Karpas-422 (cell line): ENCODE data around the gene BICRAL. TPM values are rescaled to one million over a fixed set of nuclear protein-coding genes. Genes with fewer than 3 reads are reported as not detected.

Experiments
- DNase-seq: peaks from one replicate; pipeline ENCODE4 v3.0.0-alpha.2; 2015
- H2AFZ ChIP-seq: fragments of 200-600 bp; sonication (generic); 2 replicates; pipeline ENCODE4 v1.6.1; 2014; ENCODE audit warnings: antibody characterized with exemption, low read length, mixed read lengths
- H3K27ac ChIP-seq: fragments of 200-600 bp; sonication (generic); 2 replicates; pipeline ENCODE4 v1.5.1; 2014; ENCODE audit warnings: mild to moderate bottlenecking, low read length, moderate library complexity
- H3K27me3 ChIP-seq: fragments of 200-600 bp; sonication (generic); 2 replicates; pipeline ENCODE4 v1.6.1; 2014; ENCODE audit warnings: low read length, mixed read lengths
- H3K36me3 ChIP-seq: fragments of 200-600 bp; sonication (generic); 2 replicates; pipeline ENCODE4 v1.6.1; 2014; ENCODE audit warnings: low read length, mixed read lengths; ENCODE audit not compliant: insufficient read depth
- H3K4me1 ChIP-seq: fragments of 200-600 bp; sonication (generic); 2 replicates; pipeline ENCODE4 v1.6.1; 2014; ENCODE audit warnings: mild to moderate bottlenecking, low read length, mixed read lengths
- H3K4me2 ChIP-seq: fragments of 200-600 bp; sonication (generic); 2 replicates; pipeline ENCODE4 v1.6.1; 2014; ENCODE audit warnings: low read length, low read depth, mild to moderate bottlenecking; ENCODE audit not compliant: poor library complexity, severe bottlenecking
- H3K4me3 ChIP-seq: fragments of 200-600 bp; sonication (generic); 2 replicates; pipeline ENCODE4 v1.5.1; 2014; ENCODE audit warnings: mild to moderate bottlenecking, antibody characterized with exemption, low read length, mixed read lengths
- H3K79me2 ChIP-seq: fragments of 200-600 bp; sonication (generic); 2 replicates; pipeline ENCODE4 v1.6.1; 2014; ENCODE audit warnings: mild to moderate bottlenecking, low read length, mixed read lengths
- H3K9ac ChIP-seq: fragments of 200-600 bp; sonication (generic); 2 replicates; pipeline ENCODE4 v1.6.0; 2014; ENCODE audit warnings: low read length
- H3K9me2 ChIP-seq: fragments of 200-600 bp; sonication (generic), shearing (Covaris generic); replicated peaks from 2 replicates; pipeline ENCODE4 v1.6.0; 2014; ENCODE audit warnings: mild to moderate bottlenecking, low read length, moderate library complexity; ENCODE audit not compliant: insufficient read depth
- H3K9me3 ChIP-seq: fragments of 300-700, 200-600 bp; sonication (generic); 2 replicates; pipeline ENCODE4 v1.6.1; 2014; ENCODE audit warnings: low read length, mixed read lengths
- H4K20me1 ChIP-seq: fragments of 200-600 bp; sonication (generic); 2 replicates; pipeline ENCODE4 v1.6.1; 2014; ENCODE audit warnings: mild to moderate bottlenecking, antibody characterized with exemption, low read length, low read depth; ENCODE audit not compliant: insufficient read depth
- total RNA-seq: library from RNA; depleted of rRNA; stranded (reverse); fragments of >200 nt; shearing (Covaris generic); gene quantifications from 2 replicates; pipeline ENCODE4 v1.2.3, GENCODE V29; 2014; ENCODE audit warnings: low replicate concordance

BICRAL gene
- total RNA-seq, 1 experiment from 2014 or later: 16.8 TPM

DNA sequence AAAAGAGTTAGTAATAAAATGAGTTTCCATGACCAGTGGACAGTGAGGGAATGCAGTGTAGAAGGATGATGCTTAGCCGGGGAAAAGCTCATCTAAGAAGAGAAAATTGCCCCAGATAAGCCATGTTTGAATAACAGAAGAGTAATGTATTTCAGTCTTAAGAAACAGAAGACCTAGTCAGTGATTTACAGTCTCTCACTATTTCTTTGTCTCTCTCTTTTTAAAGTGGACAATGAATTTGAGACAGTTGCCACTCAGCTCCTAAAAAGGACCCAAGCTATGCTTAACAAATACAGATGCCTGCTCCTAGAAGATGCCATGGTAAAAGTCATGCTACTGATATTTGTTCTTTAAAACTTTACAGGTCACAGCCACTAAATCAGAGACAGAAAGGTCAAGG is 78.2 kb downstream of the BICRAL start:
- H3K79me2 ChIP-seq: no peaks in the 10 kb centered on the region
- H3K4me1 ChIP-seq: no peaks in the 10 kb centered on the region
- DNase-seq: no peak
- no peaks in the 10 kb centered on the region for H3K9me2 ChIP-seq
- no peak overlapping the region for H3K9ac ChIP-seq
- H3K36me3 ChIP-seq: peaks cover 19% of the 10 kb centered on the region
- no peak overlapping the region for H3K4me2 ChIP-seq
- H2AFZ ChIP-seq: no peak overlapping the region
- H3K9me3 ChIP-seq: no peaks in the 10 kb centered on the region
- no peak overlapping the region for H3K27ac ChIP-seq
- no peaks in the 10 kb centered on the region for H3K27me3 ChIP-seq
- H4K20me1 ChIP-seq: no peaks in the 10 kb centered on the region
- no peak overlapping the region for H3K4me3 ChIP-seq

DNA sequence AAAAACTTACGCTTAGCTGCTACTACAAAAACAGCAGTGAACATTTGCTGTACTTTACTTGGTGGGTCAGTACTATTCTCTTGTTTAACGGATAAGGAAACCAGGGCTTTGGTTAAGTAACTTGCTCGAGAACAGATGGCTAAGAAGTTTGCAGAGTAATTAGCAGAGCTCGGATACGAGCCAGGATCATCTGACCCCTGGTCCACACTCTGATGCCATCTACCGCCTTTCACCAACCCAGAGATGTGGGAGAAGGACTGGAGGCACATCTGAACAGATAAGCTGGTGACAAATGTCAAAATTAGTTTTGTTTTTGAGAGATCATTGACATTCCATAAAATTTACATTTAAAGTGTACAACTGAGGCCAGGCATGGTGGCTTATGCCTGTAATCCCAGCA is 78.6 kb downstream of the BICRAL start:
- Histone ChIP-seq H3K4me2 (no peak overlapping the region), H3K27ac (no peak overlapping the region), H3K36me3 (peaks cover 19% of the 10 kb centered on the region), H3K27me3 (no peaks in the 10 kb centered on the region), H3K79me2 (no peaks in the 10 kb centered on the region), H3K4me1 (no peaks in the 10 kb centered on the region), H2AFZ (no peak overlapping the region), H3K9me2 (no peaks in the 10 kb centered on the region), H3K9me3 (no peaks in the 10 kb centered on the region), H3K9ac (no peak overlapping the region), H3K4me3 (no peak overlapping the region), H4K20me1 (no peaks in the 10 kb centered on the region)
- DNase-seq: no peak

DNA sequence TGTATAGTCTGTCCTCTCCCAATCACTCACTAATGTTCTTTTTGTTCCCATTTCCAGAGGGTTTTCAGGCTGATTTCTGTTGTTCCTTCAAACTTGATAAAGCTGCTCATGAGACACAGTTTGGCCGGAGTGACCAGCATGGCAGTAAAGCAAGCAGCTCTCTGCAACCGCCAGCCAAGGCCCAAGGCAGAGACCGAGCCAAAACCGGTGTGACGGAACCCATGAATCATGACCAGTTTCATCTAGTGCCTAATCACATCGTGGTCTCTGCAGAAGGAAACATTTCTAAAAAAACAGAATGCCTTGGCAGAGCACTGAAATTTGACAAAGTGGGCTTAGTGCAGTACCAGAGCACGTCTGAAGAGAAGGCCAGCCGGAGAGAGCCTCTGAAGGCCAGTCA is 82.8 kb downstream of the BICRAL start:
- Histone ChIP-seq H3K4me1 (no peaks in the 10 kb centered on the region), H2AFZ (no peak overlapping the region), H3K4me2 (no peak overlapping the region), H3K27me3 (no peaks in the 10 kb centered on the region), H3K27ac (no peak overlapping the region), H3K36me3 (peaks cover 25% of the 10 kb centered on the region; the same call in 1 of the 2 replicates), H4K20me1 (no peaks in the 10 kb centered on the region), H3K79me2 (no peaks in the 10 kb centered on the region), H3K9me2 (no peaks in the 10 kb centered on the region), H3K9me3 (no peaks in the 10 kb centered on the region), H3K9ac (no peak overlapping the region), H3K4me3 (no peak overlapping the region)
- DNase-seq: no peak

DNA sequence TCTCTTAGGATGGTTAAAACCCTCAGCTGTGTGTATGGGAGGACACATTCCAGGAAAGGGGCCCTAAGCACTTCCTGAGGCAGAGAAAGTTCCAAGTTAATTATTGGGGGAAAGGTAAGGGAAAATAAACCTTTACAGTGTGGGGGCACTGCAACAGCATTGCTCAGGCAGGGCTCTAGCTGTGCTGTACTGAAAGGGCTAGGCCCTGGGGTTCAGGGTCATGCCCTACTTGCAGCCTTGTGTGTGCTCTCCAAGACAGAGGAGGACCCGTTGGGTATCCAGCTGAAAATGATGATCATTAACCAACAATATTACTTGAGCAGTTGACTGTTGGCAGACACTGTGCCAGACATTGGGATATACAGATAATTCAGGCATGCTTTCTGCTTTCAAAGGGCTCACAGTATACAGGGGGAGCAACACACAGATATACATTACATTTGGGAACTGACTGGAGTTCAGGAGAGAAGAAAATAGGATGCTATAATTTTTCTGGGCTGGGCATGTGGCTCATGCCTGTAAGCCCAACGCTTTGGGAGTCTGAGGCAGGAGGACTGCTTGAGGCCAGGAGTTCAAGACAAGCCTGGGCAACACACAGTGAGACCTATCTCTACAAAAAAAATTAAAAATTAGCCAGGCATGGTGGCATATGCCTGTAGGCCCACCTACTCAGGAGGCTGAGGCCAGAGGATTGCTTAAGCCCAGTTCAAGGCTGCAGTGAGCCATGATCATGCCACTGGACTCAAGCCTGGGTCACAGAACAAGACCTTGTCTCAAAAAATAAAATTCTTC is 88.5 kb downstream of the BICRAL start:
- Histone ChIP-seq H4K20me1 (no peaks in the 10 kb centered on the region), H3K9me2 (no peaks in the 10 kb centered on the region), H3K4me2 (no peak overlapping the region), H3K27ac (no peak overlapping the region), H3K79me2 (no peaks in the 10 kb centered on the region), H3K4me1 (peaks cover 8% of the 10 kb centered on the region), H3K4me3 (no peak overlapping the region), H2AFZ (no peak overlapping the region), H3K36me3 (peaks cover 15% of the 10 kb centered on the region; the same call in 1 of the 2 replicates), H3K9ac (no peak overlapping the region), H3K27me3 (no peaks in the 10 kb centered on the region), H3K9me3 (no peaks in the 10 kb centered on the region)
- no peak for DNase-seq

DNA sequence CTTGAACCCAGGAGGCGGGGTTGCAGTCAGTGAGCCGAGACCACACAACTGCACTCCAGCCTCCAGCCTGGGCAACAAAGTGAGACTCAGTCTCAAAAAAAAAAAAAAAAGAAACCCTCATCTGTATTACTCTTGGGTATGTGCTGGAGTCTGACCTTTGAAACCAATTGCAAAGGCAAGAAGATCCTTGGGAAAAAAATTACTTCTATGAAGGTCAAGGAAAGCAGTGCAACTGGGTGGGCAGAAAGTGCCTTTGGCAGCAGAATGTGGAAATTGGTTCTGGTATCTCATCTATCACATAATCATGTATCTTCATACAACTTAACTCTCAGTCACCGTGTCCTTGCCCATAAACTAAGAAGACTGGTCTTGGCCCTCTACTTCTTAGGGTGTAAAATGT is 89.9 kb downstream of the BICRAL start:
- Histone ChIP-seq H2AFZ (no peak overlapping the region), H4K20me1 (no peaks in the 10 kb centered on the region), H3K4me1 (peaks cover 8% of the 10 kb centered on the region), H3K9ac (no peak overlapping the region), H3K27me3 (no peaks in the 10 kb centered on the region), H3K9me2 (no peaks in the 10 kb centered on the region), H3K4me2 (no peak overlapping the region), H3K9me3 (no peaks in the 10 kb centered on the region), H3K27ac (peak overlapping the region; percentile 4; the same call in 1 of the 2 replicates), H3K4me3 (no peak overlapping the region), H3K79me2 (no peaks in the 10 kb centered on the region), H3K36me3 (peaks cover 10% of the 10 kb centered on the region; the same call in 1 of the 2 replicates)
- no peak for DNase-seq

DNA sequence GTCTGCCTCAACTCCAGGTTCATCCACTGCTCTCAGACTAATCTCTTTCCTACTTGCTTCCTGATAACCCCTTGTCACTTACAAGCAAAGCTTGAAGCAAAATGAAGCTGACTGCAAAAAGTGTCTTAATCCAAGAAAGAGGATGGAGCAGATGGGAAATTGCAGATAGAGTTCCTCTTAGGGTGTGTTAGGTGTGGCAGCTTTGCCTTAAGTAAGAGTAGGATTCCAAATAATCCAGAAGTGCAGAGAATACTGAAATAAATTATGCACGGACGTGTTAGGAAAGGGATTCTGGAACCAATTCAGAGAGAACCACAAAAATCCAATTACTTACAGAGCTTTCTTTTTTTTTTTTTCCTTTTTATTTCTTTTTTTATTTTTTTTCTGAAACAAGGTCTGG is 91.5 kb downstream of the BICRAL start:
- Histone ChIP-seq H3K36me3 (peaks cover 6% of the 10 kb centered on the region; the same call in 1 of the 2 replicates), H3K9me3 (no peaks in the 10 kb centered on the region), H3K9me2 (no peaks in the 10 kb centered on the region), H3K79me2 (no peaks in the 10 kb centered on the region), H3K27ac (no peak overlapping the region), H3K4me2 (no peak overlapping the region), H3K4me1 (peaks cover 13% of the 10 kb centered on the region), H2AFZ (no peak overlapping the region), H3K4me3 (no peak overlapping the region), H3K27me3 (no peaks in the 10 kb centered on the region), H4K20me1 (no peaks in the 10 kb centered on the region), H3K9ac (no peak overlapping the region)
- no peak for DNase-seq

DNA sequence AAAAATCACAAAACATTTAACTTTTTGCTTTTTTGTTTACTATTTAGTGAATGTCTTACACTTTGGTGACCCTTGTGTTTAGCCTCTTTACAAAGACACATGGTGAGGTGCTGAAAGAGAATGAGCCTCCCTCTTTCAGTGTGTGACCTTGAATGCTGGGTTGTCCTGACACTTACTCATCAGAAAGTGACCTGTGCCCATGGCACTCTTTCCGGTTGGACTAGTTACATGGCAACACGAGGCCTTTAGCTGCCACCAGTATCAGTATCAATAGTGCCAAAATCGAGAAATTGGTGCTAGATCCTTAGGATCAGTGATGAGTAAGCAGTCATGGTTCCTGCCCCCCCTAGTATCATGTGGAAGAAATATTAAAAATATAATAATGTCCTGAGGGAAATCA is 95.8 kb downstream of the BICRAL start:
- peak overlapping the region; percentile 31; the same call in 1 of the 2 replicates for H2AFZ ChIP-seq

DNA sequence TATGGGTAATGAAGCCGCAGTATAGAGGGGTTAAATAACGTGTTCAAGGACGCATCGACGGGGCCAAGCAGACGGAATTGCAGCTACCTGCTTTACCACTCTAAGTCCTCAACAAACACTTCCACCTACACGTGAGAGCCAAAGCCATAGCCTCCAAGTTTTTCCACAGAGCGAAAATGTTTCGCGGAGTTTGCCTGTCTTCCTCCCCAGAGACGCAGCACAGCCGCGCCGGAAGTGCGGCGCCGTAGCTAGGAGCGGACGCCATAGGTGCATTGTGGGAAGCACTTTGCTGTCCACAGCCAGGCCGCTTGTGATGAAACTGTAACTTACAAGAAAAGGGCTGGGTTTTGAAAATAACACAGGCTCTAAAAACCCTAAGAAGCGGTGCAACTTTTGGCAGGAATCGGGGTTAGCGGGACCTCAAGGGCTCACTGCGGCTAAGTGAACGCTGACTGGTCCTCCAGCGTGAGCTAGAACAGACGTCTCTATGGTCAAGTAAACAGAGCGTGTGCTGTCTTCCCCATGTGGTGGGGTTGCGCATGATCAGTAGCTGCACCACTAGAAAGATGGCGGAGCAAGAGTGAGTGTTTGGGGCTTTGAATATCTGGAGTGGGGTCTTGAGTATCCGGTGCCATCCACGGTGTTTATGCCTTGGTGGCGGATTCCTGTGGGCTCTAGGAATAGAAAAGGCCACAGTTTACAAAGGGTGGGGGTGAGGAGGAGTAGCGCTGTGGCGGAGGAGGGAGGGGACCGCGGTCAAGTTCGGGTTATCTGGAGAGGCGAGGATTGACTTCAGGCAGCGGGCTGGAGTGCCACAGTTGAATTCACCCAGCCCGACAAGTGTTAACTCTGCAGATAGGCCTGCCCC is 97.8 kb downstream of the BICRAL start, which contains the start of gene RPL7L1:
TSS of gene RPL7L1 (plus strand) at position 245 of the 868 bp plus-strand sequence. CDS start at position 540, 295 bp downstream.
- H3K79me2 ChIP-seq: peaks cover 52% of the 10 kb centered on the region
- H3K4me2 ChIP-seq: peak within 1 kb of the TSS; percentile 91
- peaks cover 30% of the 10 kb centered on the region for H3K36me3 ChIP-seq
- peak within 1 kb of the TSS; percentile 97 for H3K9ac ChIP-seq
- DNase-seq: peak; percentile 94
- H3K4me1 ChIP-seq: peaks cover 31% of the 10 kb centered on the region
- 0 out of 2 replicates have a peak, but pooled peaks cover 6% of the 10 kb centered on the region for H4K20me1 ChIP-seq
- H3K27me3 ChIP-seq: no peaks in the 10 kb centered on the region
- no peaks in the 10 kb centered on the region for H3K9me3 ChIP-seq
- peak within 1 kb of the TSS; percentile 76 for H2AFZ ChIP-seq
- peak within 1 kb of the TSS; percentile 88 for H3K27ac ChIP-seq
- H3K9me2 ChIP-seq: no peaks in the 10 kb centered on the region
- peak within 1 kb of the TSS; percentile 96 for H3K4me3 ChIP-seq

More for the DNA sequence above, 95.8 kb downstream of the BICRAL start:
- H3K9me2 ChIP-seq: no peaks in the 10 kb centered on the region
- H3K4me3 ChIP-seq: no peak overlapping the region
- peak overlapping the region; percentile 34; the same call in 1 of the 2 replicates for H3K27ac ChIP-seq
- no peak overlapping the region for H3K4me2 ChIP-seq
- peaks cover 24% of the 10 kb centered on the region for H3K4me1 ChIP-seq
- peak; percentile 39 for DNase-seq
- peaks cover 33% of the 10 kb centered on the region for H3K79me2 ChIP-seq
- peaks cover 11% of the 10 kb centered on the region for H3K36me3 ChIP-seq
- 0 out of 2 replicates have a peak, but pooled peaks cover 1% of the 10 kb centered on the region for H4K20me1 ChIP-seq
- H3K9ac ChIP-seq: no peak overlapping the region
- H3K27me3 ChIP-seq: no peaks in the 10 kb centered on the region
- H3K9me3 ChIP-seq: no peaks in the 10 kb centered on the region
